Measurements from ENCODE around the gene TP53I11.

TP53I11 gene

GRCh38 chr11:44978274-44978960 is 27.7 kb upstream of the TP53I11 start:
- no peak for DNase-seq (ENCODE audit: low read depth)

- DNase-seq (ENCODE audit: low read depth), result no peak
Measured at GRCh38 chr11:44977493-44977984, 26.9 kb upstream of the TP53I11 start.

GRCh38 chr11:44976576-44976975 is 25.9 kb upstream of the TP53I11 start:
- no peak for DNase-seq (ENCODE audit: low read depth)

- DNase-seq (ENCODE audit: low read depth), result no peak
Measured at GRCh38 chr11:44974402-44975000, 23.8 kb upstream of the TP53I11 start.

GRCh38 chr11:44973632-44974401 is 23.1 kb upstream of the TP53I11 start:
- DNase-seq (ENCODE audit: low read depth), result no peak

GRCh38 chr11:44972746-44973435 is 22.2 kb upstream of the TP53I11 start:
- no peak for DNase-seq (ENCODE audit: low read depth)

GRCh38 chr11:44971185-44971584 is 20.5 kb upstream of the TP53I11 start:
- no peak for DNase-seq (ENCODE audit: low read depth)

GRCh38 chr11:44970293-44970692 is 19.6 kb upstream of the TP53I11 start:
- DNase-seq (ENCODE audit: low read depth), result no peak

GRCh38 chr11:44969651-44970252 is 19.1 kb upstream of the TP53I11 start:
- no peak for DNase-seq (ENCODE audit: low read depth)

- DNase-seq (ENCODE audit: low read depth), result no peak
Measured at GRCh38 chr11:44968510-44968909, 17.8 kb upstream of the TP53I11 start.

GRCh38 chr11:44967930-44968496 is 17.3 kb upstream of the TP53I11 start:
- DNase-seq (ENCODE audit: low read depth), result no peak

GRCh38 chr11:44966694-44967093 is 16.0 kb upstream of the TP53I11 start:
- DNase-seq (ENCODE audit: low read depth), result no peak

- DNase-seq (ENCODE audit: low read depth), result no peak
Measured at GRCh38 chr11:44964526-44965209, 14.0 kb upstream of the TP53I11 start.

- no peak for DNase-seq (ENCODE audit: low read depth)
Measured at GRCh38 chr11:44963948-44964347, 13.3 kb upstream of the TP53I11 start.

GRCh38 chr11:44963136-44963535 is 12.5 kb upstream of the TP53I11 start:
- DNase-seq (ENCODE audit: low read depth), result no peak

GRCh38 chr11:44962464-44962863 is 11.8 kb upstream of the TP53I11 start:
- no peak for DNase-seq (ENCODE audit: low read depth)

- no peak for DNase-seq (ENCODE audit: low read depth)
Measured at GRCh38 chr11:44960200-44960845, 9.6 kb upstream of the TP53I11 start.

GRCh38 chr11:44959064-44959463 is 8.4 kb upstream of the TP53I11 start:
- DNase-seq (ENCODE audit: low read depth), result no peak

- DNase-seq (ENCODE audit: low read depth), result no peak
Measured at GRCh38 chr11:44957776-44958564, 7.3 kb upstream of the TP53I11 start.
